Stomach (tissue), 9 donors: ENCODE measurements around the gene DBR1. TPM values are rescaled to one million over a fixed set of nuclear protein-coding genes. Genes with fewer than 3 reads are reported as not detected.

ENCODE experiments used
- DNase-seq, 2 donors: peaks; one replicate each; pipeline versions ENCODE4 v3.0.0 to v3.0.0-alpha.2; 2013 to 2019
- H3K27ac ChIP-seq, 5 donors: fragments of 200-600 bp in 4 of 5; sonication (generic) in 4 of 5; one replicate each; pipeline ENCODE4 v1.5.1; 2013 to 2019; ENCODE audit warnings: mild to moderate bottlenecking in 1 of 5, moderate library complexity in 1 of 5
- H3K27me3 ChIP-seq, 3 donors: fragments of 200-600 bp; sonication (generic); one replicate each; pipeline ENCODE4 v1.5.1; 2017 to 2019; ENCODE audit warnings: mixed run types in 1 of 3
- H3K36me3 ChIP-seq, 4 donors: fragments of 200-600 bp; sonication (generic); 1 replicate in 3 of 4; 2 replicates in 1 of 4; pipeline ENCODE4 v1.5.1; 2016 to 2019
- H3K4me1 ChIP-seq, 4 donors: fragments of 200-600 bp; sonication (generic); one replicate each; pipeline ENCODE4 v1.5.1; 2016 to 2019
- H3K4me3 ChIP-seq, 4 donors: fragments of 200-600 bp; sonication (generic) in 3 of 4; one replicate each; pipeline ENCODE4 v1.5.1; 2016 to 2019; ENCODE audit warnings: mild to moderate bottlenecking in 1 of 4
- H3K9me3 ChIP-seq, 4 donors: fragments of 200-600 bp; sonication (generic); one replicate each; pipeline ENCODE4 v1.5.1; 2016 to 2019
- CTCF ChIP-seq, 7 experiments: fragments of 450-650 bp in 4 of 7; fragments of 200-600 bp in 3 of 7; sonication (generic) in 3 of 7; IDR thresholded peaks; one replicate each; pipeline ENCODE4 v1.5.1; 2016 to 2019; ENCODE audit warnings: antibody characterized with exemption in 7 of 7, control low read depth in 2 of 7, mild to moderate bottlenecking in 1 of 7
- EP300 ChIP-seq: sonication (generic); formaldehyde crosslinking; IDR thresholded peaks from one replicate; pipeline ENCODE4 v1.6.1; 2017; ENCODE audit warnings: antibody characterized with exemption
- POLR2A ChIP-seq, 4 donors: fragments of 450-650 bp; IDR thresholded peaks; one replicate each; pipeline ENCODE4 v1.6.1; 2016; ENCODE audit warnings: antibody characterized with exemption in 4 of 4, control low read depth in 2 of 4, mild to moderate bottlenecking in 1 of 4, moderate library complexity in 1 of 4
- POLR2AphosphoS5 ChIP-seq, 3 donors: sonication (generic); formaldehyde crosslinking; IDR thresholded peaks; one replicate each; pipeline ENCODE4 v1.6.1; 2016; ENCODE audit warnings: antibody characterized with exemption in 3 of 3
- WGBS, 5 donors: extraction: QIAGEN DNeasy Blood & Tissue Kit in 3 of 5; methylation state at CpG; one replicate each; pipeline versions ENCODE4 v1.1.5 to v1.1.7; 2013 to 2018; 5-methylcytosine and 5-hydroxymethylcytosine counted together
- intact Hi-C: fragments of 100-400 bp; cut with DNase I; formaldehyde crosslinking; loops from one replicate; pipeline ENCODE4 v1.15.1; 2023; ENCODE audit warnings: low total_unique reads
- polyA plus RNA-seq, 3 donors: library from polyadenylated mRNA; stranded (reverse); fragments of 200-250 nt; gene quantifications; one replicate each; pipeline ENCODE4 v1.2.3, GENCODE V29; 2013
- total RNA-seq, 5 donors: library from RNA; depleted of rRNA; stranded (reverse); fragments of >200 nt; gene quantifications; one replicate each; pipeline versions ENCODE4 v1.1.0 to v1.2.3, GENCODE V29; 2014 to 2016
- donor health status: healthy with polysubstance abuse.
- donor health status: Bipolar disorder and iron deficiency.
- donor health status: healthy.

Gene DBR1
- total and polyA plus RNA-seq, 8 donors = 4.7 to 50.9 (median 9.8) TPM

GRCh38 chr3:138220788-138221187 is 46.1 kb upstream of the DBR1 start:
- WGBS, 5 donors = 91 to 97% (median 94%) methylated on average over 4 of the region's 4 CpGs

GRCh38 chr3:138220242-138220641 is 45.5 kb upstream of the DBR1 start:
- DNase-seq = no peak
- H3K4me3 ChIP-seq = no peak overlapping the region
- no peaks in the 10 kb centered on the region for H3K27me3 ChIP-seq
- WGBS, 5 donors = 91 to 100% (median 92%) methylated on average over 1 of the region's 1 CpG
- intact Hi-C loops = no loop called here
- H3K36me3 ChIP-seq = peaks cover 20 to 36% (median 32%) of the 10 kb centered on the region in 4 donors
- peaks cover 0 to 50% (median 13%) of the 10 kb centered on the region in 4 donors for H3K4me1 ChIP-seq
- no peak overlapping the region for H3K27ac ChIP-seq
- H3K9me3 ChIP-seq = no peaks in the 10 kb centered on the region
- TF ChIP-seq POLR2A (IDR thresholded peaks at IDR 0.05) = no peak
- no peak for TF ChIP-seq EP300
- TF ChIP-seq CTCF (IDR thresholded peaks at IDR 0.05) = no peak
- TF ChIP-seq POLR2AphosphoS5 (IDR thresholded peaks at IDR 0.05) = no peak

More at GRCh38 chr3:138220788-138221187, 46.1 kb upstream of the DBR1 start:
- intact Hi-C loops = no loop called here
- TF ChIP-seq EP300 (no peak), POLR2A (IDR thresholded peaks at IDR 0.05) (no peak), CTCF (IDR thresholded peaks at IDR 0.05) (no peak), POLR2AphosphoS5 (IDR thresholded peaks at IDR 0.05) (no peak)
- H3K36me3 ChIP-seq = peaks cover 24 to 38% (median 35%) of the 10 kb centered on the region in 4 donors
- no peaks in the 10 kb centered on the region for H3K9me3 ChIP-seq
- DNase-seq = no peak
- H3K4me3 ChIP-seq = no peak overlapping the region
- peaks cover 0 to 50% (median 13%) of the 10 kb centered on the region in 4 donors for H3K4me1 ChIP-seq
- H3K27me3 ChIP-seq = no peaks in the 10 kb centered on the region
- no peak overlapping the region for H3K27ac ChIP-seq

GRCh38 chr3:138219255-138219654 is 44.5 kb upstream of the DBR1 start:
- Histone ChIP-seq H3K4me3 (no peak overlapping the region), H3K4me1 (peaks cover 0 to 50% (median 13%) of the 10 kb centered on the region in 4 donors), H3K36me3 (peaks cover 10 to 33% (median 26%) of the 10 kb centered on the region in 4 donors), H3K27me3 (no peaks in the 10 kb centered on the region), H3K27ac (no peak overlapping the region), H3K9me3 (no peaks in the 10 kb centered on the region)
- TF ChIP-seq POLR2A (IDR thresholded peaks at IDR 0.05) (no peak), EP300 (no peak), CTCF (IDR thresholded peaks at IDR 0.05) (no peak), POLR2AphosphoS5 (IDR thresholded peaks at IDR 0.05) (no peak)
- intact Hi-C loops = no loop called here
- WGBS, 5 donors = 72 to 88% (median 78%) methylated on average over 1 of the region's 1 CpG
- DNase-seq = no peak

GRCh38 chr3:138213398-138214085 is 38.8 kb upstream of the DBR1 start:
- TF ChIP-seq POLR2A (IDR thresholded peaks at IDR 0.05) (no peak), POLR2AphosphoS5 (IDR thresholded peaks at IDR 0.05) (no peak), CTCF (IDR thresholded peaks at IDR 0.05) (no peak), EP300 (no peak)
- WGBS, 5 donors = 89 to 93% (median 93%) methylated on average over 7 of the region's 7 CpGs
- intact Hi-C loops = no loop called here
- no peak for DNase-seq
- Histone ChIP-seq H3K27ac (no peak overlapping the region), H3K4me1 (peaks cover 0 to 50% (median 10%) of the 10 kb centered on the region in 4 donors), H3K36me3 (peaks cover 0 to 22% (median 16%) of the 10 kb centered on the region in 4 donors), H3K4me3 (no peak overlapping the region), H3K27me3 (no peaks in the 10 kb centered on the region), H3K9me3 (no peaks in the 10 kb centered on the region)
